GM18511 (cell line): ENCODE data around the gene ZFP64.

ENCODE experiments used
- ATAC-seq: cut with Tn5 transposase; IDR thresholded peaks from one replicate; pipeline ENCODE4 v1.9.1; 2021; ENCODE audit warnings: mild to moderate bottlenecking, moderate library complexity; ENCODE audit not compliant: unreplicated experiment

The ZFP64 gene

DNA sequence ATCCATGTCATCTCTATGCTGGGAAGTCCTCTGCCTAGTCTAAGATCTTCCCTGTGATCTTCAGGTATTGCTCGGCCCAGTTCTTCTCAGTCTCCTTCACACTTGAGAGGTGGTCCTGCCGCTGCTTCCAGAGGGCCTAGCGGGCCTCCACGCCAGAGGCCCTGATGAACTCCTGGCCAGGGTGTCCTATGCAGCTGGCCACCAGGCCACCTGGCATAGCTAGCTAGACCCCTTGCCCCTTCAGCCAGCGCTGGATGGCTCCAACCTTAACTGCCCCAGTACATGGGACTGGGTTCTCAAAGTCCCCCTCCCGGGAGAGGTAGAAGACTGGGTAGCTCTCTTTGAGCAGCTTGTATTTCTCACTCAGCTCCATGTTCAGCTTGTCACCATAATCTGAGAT, 81.1 kb downstream of the ZFP64 start:
- no peak for ATAC-seq

DNA sequence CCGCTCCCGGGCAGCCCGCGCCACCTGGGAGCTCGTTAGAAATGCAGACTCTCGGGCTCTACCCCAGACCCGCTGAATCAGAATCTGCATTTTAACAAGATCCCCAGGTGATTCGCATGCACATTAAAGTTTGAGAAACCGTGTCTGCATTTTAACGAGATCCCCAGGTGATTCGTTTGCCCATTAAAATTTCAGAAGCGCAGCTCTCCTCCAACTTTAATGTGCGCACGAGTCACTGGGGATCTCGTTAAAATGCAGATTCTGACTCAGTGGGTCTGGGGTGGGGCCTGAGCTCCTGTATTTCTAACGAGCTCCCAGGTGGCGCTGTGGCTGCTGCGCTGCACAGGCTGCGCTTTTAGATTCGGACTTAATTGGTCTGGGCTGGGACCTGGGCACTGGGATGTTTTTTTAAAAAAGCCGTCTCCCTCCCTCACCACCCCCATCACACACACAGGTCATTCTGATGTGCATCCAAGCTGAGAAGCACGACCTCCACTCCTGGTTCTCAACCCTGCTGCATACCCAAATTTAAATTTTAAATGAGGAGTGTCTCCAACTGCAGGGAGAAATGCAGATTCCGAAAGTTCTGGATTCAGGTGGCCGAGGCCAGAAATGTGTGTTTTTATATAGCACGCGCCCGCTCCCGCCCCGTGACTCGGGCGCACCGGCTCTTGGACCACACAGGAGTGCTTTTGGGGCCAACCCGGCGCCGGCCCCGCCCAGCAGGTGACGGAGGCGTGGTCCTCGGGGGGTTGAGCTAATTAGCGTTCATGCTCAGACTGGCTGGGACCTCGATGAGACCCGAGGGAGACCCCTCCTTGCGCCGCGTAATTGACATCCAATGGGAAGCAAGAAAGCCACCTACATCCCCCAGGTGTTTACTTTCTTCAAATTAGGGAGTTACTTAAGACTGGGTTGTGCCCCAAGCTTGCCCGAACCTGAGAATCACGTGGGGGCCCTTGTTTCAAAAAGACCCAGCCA, 85.8 kb downstream of the ZFP64 start:
- no peak for ATAC-seq

DNA sequence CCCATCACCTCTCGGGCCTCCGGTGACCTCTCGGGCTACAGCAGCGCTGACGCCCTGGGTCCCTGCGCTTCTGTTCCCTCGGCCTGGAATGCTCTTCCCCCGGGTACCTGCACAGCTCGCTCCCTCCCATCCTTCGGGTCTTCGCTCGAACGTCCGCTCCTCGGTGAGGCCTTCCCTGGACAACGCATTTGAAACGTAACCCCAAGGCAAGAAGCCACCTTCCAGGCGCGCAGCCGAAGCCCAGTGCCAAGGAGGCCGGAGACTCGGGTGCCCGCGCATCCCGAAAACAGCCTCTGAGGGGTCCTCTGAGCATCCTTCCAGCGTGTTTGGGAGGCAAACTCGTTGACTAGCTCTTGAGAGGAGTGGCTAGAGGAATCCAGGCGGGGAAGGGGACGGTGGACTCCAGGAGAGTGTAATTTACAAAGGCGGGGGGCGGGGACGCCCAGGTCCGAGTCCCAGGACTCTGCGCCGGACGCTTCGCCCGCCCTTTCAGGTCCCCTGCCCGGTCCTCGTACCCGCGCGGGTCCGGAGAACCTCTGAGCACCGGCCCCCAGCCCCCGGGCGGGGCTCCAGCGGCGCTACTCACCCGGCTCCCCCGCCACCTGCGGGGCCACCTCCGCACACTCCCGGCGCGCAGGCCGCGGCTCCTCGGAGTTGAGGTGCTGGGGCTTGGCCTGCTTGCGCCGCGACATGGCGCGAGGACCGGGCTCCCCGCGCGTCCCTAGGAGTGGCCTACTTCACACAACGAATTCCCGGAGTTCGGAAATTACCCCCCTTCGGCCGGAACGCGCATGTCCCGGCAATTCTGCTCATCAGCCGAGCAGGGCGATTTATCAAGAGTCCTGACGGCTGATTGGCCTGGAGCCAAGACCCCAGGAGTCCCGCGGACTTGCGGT, 86.8 kb downstream of the ZFP64 start:
- no peak for ATAC-seq

GRCh38 chr20:52103913-52104545, 87.5 kb downstream of the ZFP64 start:
- no peak for ATAC-seq

- ATAC-seq = no peak
These were observed 88.2 kb downstream of the ZFP64 start for GRCh38 chr20:52103335-52103912.

DNA sequence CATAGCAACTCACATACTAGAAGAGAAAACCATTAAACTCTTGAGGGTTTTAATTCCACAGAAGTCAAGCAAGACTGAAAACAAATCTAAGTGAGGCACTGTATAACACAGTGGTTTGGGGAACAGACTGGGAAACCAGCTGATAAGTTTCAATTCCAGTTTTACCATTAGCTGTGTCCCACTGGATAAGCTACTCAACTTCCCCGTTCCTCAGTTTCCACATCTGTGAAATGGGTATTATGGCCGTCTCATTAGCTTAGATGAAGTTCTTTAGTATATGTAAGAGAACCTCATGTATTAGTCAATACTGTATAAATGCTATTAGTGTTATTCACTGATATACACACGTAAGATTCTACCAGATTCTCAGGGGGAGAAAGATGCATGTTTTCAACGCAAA, 89.0 kb downstream of the ZFP64 start:
- ATAC-seq = no peak

- no peak for ATAC-seq
These were observed 89.5 kb downstream of the ZFP64 start for GRCh38 chr20:52102126-52102525.
